T-helper 22 cell (primary cell): ENCODE results near the gene ADA.
"Not testable (repeated sequence)": the region's sequence is repeated elsewhere in the genome, so short reads cannot be mapped to it uniquely, and the experiment has no call there.

Experiments used
- DNase-seq: peaks from one replicate; pipeline ENCODE4 v3.0.0-alpha.2; 2020; ENCODE audit warnings: low read depth

ADA gene

DNA sequence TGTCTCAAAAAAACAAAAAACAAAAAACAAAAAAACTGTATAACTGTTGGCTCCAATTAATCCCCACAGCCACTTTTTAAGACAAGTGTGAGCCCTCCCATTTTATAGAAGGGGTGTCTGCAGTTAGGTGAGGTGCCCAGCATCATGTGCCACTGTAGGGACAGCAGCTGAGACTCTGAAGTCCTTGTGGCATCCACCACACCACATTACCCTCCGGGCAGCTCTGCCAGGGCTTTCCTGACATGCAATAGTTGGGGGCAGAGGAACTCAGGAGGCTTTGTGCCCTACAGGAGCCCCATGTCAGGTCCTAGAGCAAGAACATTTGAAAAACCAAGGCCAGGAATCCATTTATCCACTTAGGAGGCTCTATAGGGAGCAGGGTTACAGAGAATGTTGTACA lies 51.8 kb downstream of the ADA start:
- no peak for DNase-seq

DNA sequence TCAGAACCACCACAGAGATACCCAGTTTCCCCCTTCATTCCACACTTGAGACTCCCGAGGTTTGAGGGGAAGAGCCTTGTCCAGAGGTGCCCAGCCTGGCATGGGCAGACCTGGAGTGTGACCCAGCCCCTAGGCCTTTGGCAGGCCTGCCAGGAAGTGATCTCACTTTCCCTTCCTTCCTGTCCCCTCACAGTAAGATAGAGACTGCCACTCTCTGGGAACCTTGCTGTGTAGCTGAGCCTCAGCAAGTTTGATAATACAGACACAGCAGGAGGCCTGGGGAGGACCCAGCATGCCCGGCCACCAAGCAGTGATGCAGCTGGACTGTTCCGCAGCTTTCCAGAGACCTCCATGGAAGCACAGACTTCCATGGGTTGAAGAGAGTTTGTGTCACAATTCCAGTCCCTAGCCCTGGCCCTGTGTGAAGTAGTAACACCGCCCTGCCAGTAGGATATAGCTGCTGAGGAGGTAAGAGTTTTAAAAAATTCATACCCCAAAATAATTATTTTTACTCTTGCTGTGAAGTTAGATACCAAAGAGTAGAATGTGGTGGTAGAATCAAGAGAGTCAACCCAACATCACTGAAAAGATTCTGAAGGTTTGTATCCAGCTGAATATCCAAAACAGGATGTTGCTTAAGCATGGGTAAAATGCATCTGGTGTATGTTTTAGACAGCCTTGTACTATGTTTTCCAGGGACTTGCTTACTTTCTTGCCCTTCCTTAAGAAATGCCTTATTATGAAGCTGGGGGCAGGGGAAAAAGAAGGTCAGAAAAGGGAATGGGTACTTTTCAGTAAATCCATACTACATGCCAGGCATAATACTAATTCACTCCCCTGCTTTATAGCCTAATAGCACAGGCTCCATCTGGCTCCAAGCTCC lies 52.8 kb downstream of the ADA start:
- no peak for DNase-seq

DNA sequence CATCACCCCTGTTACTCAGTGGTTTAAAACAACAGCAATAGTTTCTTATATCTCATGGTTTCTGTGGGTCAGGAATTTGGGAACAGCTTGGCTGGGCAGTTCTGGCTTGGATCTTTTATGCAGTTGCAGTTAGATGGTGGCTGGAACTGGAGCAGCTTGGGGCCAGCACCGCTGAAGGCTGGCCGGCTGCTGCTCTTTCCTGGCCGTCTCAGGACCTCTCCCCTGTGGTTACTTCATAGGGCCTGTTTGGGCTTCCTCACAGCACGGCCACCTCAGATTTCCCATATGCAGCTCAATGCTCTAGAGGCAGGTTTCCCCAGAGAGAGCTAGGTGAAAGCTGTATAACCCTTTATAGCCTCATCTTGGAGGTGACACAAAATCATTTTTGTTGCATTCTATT lies 53.6 kb downstream of the ADA start:
- no peak for DNase-seq

DNA sequence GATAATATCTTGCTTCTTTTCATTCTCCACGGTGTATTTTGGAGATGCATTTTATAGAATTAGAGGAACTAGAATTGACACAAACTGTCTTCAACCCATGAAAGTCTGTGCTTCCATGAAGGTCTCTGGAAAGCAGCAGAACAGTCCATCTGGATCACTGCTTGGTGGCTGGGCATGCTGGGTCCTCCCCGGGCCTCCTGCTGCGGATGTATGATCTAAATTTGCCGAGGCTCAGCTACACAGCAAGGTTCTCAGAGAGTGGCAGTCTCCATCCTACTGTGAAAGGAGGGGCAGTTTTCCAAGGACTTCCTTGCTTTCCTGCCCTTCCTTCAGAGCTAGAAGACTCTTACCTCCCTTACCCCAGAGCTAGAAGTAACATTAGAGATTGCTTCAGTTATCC lies 54.0 kb downstream of the ADA start:
- DNase-seq, result no peak

DNA sequence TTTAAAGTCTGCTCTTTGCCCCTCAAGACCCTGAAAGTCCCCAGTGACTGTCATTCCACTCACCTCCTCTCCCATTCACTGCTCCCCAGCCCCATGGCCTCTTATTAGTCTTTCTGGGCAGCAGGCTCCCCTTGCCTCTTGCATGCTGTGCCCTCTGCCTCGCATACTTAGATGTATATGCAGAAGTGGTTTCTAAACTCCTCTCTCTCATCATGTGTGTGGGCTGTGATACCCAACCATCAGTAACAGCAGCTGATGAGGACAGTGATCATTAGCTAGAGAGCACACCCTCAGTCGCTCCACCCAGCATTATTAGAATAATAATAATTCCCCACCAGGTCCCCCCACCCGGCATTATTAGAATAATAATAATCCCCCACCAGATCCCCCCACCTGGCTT lies 54.6 kb downstream of the ADA start:
- no peak for DNase-seq

DNA sequence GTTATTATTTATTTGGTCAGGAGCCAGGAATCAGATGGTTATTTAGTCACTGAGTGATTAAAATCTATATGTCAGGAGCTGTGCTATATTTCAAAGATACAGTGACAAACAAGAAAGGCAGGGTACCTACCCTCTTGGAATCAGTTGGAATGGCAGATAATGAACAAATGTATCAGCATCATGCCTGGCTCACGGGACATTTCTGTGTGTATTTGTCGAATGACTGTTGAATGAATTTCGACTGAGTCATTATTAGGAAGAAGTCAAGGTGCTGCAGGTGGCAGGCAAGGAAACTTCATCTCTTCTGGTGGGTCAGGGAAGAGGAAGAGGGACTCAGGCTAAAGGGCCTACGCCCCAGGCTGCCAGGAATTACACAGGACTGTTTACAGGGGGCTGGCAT lies 55.5 kb downstream of the ADA start:
- no peak for DNase-seq

DNA sequence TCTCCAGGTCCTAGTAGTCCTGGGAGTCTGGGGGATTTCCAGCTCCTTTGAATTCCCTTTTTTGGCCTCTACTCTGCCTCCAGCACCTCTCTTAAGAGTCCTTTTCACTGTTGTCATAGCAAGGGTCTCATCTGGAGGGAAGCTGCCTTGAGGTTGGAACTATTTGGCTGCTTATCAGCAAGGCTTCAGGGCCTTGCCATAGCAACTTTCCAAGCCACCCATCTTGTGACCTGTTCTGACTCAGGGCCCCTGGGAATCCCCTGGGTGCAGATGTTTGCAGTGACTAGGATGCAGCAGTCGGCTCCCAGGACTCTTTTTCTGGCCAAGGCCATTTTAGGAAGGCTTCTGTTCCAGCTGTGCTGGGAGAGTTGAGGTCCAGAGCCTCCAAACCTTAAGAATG lies 56.8 kb downstream of the ADA start:
- no peak for DNase-seq

DNA sequence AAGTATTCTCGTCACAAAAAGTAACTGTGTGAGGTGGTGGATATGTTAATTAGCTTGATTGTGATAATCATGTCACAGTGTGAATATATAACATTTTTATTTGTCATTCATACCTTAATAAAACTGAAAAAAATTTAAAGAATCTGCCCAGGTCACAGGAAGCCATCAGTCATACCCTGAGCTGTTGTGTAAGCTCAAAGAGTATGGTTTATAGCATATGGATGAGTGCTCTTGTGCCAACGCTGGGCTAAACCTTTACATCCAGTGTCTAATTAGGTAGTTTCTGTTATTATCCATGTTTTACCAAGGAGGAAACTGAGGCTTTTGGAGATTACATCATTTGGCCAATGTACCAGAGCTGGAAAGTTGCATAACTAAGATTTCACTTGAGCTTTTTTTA lies 57.7 kb downstream of the ADA start:
- DNase-seq, result no peak

DNA sequence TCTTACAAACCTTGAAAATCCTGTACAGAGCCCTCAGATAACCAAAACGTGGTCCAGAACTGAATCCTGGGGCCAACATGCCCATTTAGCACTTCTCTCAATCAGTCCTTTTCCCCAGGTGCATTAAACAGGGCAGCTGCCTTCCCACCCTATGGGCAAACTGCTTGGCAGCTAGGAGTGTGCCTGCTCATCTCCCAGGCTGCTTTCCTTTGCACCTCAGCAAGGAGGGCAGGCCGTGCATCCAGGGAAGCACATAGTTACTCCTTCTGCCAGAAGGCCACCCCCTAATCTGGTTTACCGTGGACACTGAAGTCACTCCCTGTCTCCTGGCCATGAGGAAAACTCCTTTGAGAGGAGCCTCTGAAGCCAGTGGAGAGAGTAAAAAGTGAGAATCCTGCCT lies 59.1 kb downstream of the ADA start:
- DNase-seq, result no peak

DNA sequence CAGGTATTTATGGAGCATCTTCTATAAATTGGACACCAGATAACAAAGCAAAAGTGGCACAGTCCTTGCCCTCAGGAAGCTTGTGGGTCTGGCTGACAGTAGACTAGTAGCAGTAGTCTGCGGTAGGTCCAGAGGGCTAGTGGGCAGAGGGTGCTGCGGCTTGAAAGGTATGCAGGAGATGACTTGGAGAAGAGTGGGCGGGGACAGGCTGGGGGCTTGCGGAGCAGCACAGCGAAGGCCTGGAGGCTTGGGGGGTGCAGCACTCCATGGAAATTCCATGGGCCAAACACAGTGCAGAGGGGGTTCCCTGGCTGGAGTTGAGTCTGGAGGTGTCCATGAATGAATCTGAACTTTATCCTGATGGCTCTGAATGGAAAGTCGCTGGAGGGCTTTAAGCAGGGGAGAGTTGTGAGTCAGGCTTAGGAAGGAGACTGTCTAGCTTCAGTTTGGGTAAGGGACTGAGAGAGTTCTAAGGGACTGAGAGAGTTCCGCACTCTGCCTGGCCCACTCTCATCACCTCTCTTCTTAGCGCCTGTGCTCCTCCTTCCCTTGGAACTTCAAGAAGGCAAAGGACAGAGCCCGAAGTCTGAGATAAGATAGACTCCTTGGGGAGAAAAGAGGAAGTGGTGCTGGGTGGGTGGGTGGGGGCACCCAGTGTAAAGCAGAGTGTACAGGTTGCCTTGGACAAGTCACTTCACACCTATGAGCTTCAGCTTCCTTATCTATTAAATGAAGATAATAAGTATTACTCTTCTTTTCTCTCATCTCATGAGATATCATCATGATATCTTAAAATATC lies 60.3 kb downstream of the ADA start:
- no peak for DNase-seq

DNA sequence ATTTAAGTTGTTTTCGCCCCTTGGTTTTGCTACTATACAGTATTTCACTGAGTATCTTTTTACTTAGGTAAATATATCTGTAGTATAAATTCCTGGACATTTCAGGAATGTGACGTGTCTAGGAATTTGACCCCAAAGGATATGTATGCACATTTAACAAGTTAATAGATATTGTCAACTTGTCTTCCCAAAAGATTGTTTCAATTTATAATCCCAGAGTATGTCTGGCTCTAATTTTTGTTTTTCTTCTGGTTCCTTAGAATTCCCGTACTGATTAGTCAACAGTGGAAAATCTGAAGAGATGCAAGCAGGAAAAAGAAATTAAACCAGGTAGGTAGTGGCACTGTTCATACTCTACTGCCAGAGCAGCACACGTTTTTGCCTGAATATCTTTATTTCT lies 62.0 kb downstream of the ADA start:
- no peak for DNase-seq

DNA sequence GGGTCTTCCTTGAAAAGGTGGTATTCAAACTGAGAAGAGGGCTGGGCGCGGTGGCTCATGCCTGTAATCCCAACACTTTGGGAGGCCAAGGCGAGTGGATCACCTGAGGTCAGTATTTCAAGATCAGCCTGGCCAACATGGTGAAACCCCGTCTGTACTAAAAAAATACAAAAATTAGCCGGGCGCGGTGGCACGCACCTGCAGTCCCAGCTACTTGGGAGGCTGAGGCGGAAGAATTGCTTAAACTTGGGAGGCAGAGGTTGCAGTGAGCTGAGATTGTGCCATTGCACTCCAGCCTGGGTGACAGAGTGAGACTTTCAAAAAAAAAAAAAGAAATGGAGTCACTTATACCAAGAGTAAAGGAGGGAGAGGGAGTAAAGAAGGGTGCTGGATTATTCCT lies 63.2 kb downstream of the ADA start:
- not testable (repeated sequence) for DNase-seq

DNA sequence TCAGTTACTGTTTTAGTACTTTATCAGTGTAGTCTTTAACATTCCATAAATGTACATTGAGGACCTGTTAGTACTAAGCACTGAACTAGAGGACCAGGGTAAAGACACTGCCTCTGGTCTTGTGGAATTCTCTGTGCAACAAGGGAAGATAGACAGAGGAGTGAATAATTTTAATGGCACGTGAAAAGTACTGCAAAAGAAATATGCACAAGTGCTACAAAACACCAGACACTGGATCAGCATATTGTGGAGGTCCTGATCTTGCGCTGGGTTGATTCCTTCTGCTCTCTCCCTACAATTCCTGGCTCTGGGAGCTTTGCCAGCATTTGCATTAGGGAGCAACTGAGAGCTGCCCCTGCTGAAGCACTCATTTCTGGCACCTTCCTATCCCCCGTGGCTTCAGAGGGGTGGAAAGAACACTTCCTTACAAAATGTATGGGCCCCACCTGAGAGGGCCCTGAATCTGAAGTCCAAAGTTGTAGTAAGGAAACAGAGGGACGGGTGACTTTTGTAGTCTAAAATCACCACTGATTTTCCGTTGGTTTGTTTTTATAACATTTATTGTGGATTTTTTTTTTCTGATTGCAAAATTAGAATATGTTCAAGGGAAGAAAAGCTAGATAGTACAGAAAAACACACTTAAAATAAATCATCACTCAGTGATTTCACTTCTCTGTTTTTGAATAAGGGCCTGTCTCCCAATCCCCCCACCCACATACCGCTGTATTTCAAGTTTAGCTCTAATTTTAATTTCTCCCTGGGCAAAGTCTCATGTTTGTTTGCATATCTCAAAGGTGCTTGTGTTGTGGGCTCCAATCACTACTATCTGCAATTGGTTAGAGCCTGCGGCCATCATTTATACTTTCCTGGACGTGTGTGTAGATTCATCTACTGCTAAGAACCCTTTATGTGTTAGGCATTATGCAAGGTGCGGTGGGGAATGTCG lies 64.2 kb downstream of the ADA start:
- no peak for DNase-seq

DNA sequence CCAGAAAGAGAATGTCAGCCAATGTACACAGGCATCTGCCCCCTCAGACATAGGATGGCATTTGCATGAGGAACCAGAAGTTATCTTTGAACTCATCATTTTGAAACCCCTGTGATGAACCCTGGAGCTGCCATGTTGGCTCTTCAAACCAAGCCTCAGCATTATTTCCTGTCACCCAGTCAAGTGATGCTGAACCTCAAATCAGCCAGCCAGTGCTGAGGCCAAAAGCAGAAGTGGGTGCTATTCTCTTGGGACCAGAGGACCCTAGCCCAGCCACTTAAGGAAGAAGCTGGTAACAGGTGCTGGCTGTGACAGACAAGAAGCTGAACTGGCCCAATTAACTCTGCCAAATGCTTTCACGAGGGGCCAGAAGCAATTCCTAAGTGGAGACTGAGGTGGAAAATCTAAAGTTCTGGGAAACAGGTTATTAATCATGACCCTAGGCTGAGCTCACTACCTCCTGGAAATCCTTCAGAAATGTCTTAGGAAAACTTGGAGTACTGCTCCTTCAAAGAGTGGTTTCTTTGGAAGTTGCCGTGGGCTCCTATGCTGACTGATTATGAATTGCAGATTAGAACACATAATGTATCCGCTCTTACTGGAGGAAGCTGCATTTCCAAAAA lies 65.1 kb downstream of the ADA start:
- DNase-seq, result no peak

DNA sequence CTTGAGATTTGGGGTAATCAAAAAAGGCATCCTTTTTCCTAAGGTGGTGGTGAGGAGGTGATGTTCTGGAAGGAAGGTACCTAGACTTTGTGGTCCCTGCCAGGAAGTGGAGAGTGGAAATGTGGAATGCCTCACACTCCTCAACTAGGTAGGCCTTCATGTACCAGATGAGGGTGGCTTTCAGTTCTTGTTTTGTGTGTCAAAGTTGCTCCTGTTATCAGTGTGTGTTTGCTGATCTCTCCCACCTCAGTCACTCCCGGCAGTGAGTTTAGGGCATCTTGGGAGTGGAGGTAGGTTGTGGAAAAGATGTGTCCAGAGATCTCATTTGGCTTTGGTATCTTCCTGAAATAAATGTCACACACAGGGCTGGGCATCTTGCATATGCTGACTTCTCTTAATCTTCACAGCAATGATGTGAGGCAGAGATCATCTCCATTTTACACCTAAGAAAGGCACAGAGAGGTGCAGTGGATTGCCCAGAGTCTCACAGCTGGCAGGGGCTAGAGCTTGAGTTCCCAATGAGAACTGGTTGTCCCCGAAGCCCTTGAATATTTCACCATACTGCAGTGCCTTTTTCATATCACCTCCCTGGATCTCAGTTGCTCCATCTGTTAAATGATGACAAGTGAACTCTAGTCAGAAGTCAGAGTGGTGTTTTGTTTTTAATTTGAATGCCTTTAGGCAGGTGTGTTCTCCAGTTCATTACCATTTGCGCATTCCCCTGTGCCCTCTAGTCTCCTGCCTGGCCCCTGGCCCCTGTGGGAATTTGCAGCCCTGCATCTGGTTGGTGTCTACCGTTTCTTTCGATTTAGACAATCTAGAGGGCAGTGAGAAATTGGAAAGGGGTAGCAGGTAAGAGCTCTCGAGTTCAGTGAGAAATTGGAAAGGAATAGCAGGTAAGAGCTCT lies 66.2 kb downstream of the ADA start:
- no peak for DNase-seq

DNA sequence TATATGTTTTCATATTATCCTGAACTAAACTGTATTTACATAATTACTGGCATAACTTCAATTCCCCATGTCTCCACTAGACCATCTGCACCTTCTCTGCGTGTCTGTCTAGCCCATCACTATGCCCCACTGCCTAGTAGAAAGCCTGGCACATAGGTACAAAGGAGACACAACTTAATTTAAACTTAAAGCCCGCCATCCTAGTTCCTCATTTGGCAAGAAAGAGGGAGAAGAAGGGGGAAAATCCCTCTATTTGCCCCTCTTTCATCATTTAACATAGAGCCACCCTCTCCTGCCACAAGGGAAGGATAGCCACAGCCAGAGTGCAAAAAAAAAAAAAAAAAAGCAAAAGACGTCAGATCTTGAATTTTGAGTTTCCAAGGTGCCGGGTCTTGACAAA lies 67.3 kb downstream of the ADA start:
- no peak for DNase-seq

DNA sequence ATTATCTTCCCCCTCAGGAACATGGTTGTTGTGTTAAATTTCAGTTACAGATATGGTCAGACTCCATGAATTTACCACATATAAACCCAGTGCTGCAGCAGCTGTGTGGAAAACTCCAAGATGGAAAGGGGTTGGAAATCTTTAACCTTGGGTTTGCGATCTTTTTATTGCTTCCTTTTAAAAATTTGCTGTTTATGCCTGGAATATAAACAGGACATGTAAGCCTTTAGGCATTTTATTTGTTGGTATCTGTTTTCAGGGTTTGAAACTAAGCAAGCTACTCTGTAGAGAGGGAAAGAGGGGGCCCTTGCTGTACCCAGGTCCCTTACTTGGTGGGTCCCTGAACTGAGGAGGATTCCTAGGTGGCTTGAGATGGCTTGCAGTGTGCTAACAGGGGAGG lies 68.3 kb downstream of the ADA start:
- no peak for DNase-seq

DNA sequence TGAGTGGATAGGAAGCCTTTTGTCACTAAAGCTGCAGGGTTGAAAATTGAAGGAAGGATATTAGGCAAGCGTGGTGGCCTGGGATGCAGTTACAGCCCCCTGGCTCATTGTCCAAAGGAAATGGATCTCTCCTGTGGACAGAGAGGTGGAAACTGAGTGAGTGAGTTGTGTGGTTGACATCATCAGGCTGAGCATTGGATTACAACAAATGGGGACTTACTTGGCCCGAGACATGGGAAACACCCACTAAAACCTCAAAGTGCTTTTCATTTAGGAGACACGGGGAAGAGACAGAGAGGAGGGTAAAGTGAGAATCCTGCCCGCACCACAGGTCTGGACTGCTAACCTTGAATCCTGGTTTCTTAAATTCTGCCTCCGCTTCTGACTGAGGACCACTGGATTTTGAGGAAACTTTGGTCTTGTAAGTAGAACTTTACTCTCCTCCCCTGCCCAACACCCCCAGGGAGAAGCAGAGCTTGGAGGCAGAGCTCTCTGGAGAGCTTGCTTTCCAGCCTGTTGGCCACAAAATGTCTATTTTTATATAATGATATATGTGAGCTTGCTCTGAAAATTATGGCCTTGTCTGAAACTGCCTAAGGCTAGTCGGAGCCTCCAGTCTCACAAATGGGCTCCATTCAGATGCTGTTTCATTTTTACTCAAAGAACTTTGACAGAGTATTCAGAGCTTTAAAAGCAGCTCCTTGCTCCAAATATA lies 69.0 kb downstream of the ADA start, which contains the start of gene PKIG:
Gene PKIG, plus strand, starts transcription at position 269 of the 715 bp plus-strand sequence. CDS start 31,978 bp downstream, outside the sequence.
- DNase-seq, result no peak

DNA sequence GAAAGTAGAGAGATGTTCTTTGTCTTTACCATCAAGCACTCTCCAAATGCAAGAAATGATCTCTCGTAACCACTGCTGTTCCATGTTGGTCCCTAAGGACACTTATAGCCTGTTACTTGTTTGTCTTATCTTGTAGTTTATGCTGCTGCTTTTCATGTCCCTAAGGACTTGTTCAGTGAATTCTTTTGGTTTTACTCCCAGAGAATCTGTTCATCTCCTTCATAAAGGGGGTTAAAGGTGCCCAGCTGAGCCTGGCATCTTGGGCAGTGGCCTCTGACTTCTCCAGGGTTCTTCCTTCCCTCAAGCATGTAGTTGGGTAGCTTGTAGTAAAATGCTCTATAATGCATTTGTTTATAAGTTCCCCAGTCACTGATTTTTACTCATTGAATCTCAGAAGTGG lies 70.0 kb downstream of the ADA start:
- no peak for DNase-seq
